NB4 (cell line): ENCODE results near the gene GSK3B.

Source experiments
- CTCF ChIP-seq: IDR thresholded peaks from one replicate; pipeline ENCODE4 v1.5.1; 2012; ENCODE audit warnings: low read depth, low read length
- POLR2A ChIP-seq: IDR thresholded peaks from 2 replicates; pipeline ENCODE4 v1.6.1; 2011; ENCODE audit warnings: mild to moderate bottlenecking; ENCODE audit not compliant: insufficient read length; ENCODE audit errors: extremely low read depth

DNA sequence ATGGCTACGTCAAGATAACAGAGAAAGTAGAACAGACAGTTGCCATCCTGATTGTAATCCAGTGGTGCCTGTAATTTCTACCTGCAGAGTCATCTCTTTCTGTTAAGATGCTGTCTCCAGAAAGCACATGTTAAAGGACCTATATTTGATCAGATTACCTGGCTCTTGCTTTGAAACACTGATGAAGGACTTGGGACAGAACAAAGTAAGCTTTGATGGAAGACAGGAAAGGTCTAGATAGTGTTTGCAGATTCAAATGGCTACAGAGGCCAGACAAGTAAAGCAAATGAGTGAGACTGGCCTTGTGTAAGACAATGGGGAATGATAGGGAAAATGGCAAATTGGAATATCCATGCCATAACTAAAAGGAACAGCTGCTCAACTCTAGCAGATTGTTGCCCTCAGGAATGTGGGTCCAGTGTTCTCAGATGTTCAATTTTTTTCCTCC, 1.8 kb upstream of the GSK3B start:
- no peak for TF ChIP-seq CTCF
- TF ChIP-seq POLR2A: no peak
